Stomach (tissue), 4 donors: ENCODE results near the gene CRYBA4.

Experiments used
- EP300 ChIP-seq: sonication (generic); formaldehyde crosslinking; IDR thresholded peaks from one replicate; pipeline ENCODE4 v1.6.1; 2017; ENCODE audit warnings: antibody characterized with exemption
- POLR2A ChIP-seq, 4 donors: fragments of 450-650 bp; IDR thresholded peaks; one replicate each; pipeline ENCODE4 v1.6.1; 2016; ENCODE audit warnings: antibody characterized with exemption in 4 of 4, control low read depth in 2 of 4, mild to moderate bottlenecking in 1 of 4, moderate library complexity in 1 of 4
- POLR2AphosphoS5 ChIP-seq, 3 donors: sonication (generic); formaldehyde crosslinking; IDR thresholded peaks; one replicate each; pipeline ENCODE4 v1.6.1; 2016; ENCODE audit warnings: antibody characterized with exemption in 3 of 3
- TF ChIP-seq, protein P1 (sequence below), 7 experiments: fragments of 450-650 bp in 4 of 7; fragments of 200-600 bp in 3 of 7; sonication (generic) in 3 of 7; IDR thresholded peaks; one replicate each; pipeline ENCODE4 v1.5.1; 2016 to 2019; ENCODE audit warnings: antibody characterized with exemption in 7 of 7, control low read depth in 2 of 7, mild to moderate bottlenecking in 1 of 7

DNA sequence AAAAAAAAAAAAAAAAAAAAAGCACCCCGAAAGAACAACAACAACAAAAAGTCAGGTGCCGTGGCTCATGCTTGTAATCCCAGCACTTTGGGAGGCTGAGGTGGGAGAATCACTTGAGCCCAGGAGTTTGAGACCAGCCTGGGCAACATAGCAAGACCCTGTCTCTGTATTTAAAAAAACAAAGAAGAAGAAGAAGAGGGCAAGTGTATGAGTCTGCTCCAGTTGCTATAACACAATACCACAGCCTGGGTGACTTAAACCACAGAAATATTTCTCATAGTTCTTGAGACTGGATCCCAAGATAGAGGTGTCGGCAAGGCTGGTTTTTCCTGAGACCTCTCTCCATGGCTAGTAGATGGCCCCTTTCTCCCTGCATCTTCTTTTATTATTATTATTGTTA is 12.4 kb downstream of the CRYBA4 start:
- TF ChIP-seq, protein P1, sequence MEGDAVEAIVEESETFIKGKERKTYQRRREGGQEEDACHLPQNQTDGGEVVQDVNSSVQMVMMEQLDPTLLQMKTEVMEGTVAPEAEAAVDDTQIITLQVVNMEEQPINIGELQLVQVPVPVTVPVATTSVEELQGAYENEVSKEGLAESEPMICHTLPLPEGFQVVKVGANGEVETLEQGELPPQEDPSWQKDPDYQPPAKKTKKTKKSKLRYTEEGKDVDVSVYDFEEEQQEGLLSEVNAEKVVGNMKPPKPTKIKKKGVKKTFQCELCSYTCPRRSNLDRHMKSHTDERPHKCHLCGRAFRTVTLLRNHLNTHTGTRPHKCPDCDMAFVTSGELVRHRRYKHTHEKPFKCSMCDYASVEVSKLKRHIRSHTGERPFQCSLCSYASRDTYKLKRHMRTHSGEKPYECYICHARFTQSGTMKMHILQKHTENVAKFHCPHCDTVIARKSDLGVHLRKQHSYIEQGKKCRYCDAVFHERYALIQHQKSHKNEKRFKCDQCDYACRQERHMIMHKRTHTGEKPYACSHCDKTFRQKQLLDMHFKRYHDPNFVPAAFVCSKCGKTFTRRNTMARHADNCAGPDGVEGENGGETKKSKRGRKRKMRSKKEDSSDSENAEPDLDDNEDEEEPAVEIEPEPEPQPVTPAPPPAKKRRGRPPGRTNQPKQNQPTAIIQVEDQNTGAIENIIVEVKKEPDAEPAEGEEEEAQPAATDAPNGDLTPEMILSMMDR (IDR thresholded peaks at IDR 0.05) = no peak
- no peak for TF ChIP-seq POLR2AphosphoS5 (IDR thresholded peaks at IDR 0.05)
- no peak for TF ChIP-seq POLR2A (IDR thresholded peaks at IDR 0.05)
- TF ChIP-seq EP300 = no peak
